MCF 10A (cell line): ENCODE results near the gene TAF4. TPM values are rescaled to one million over a fixed set of nuclear protein-coding genes. Genes with fewer than 3 reads are reported as not detected.
A peak's percentile ranks its signal among the peaks of the same experiment; 100 is the strongest.

ENCODE experiments used
- BruUV-seq: library from RNA; stranded (reverse); fragments of 400-500 nt; replicated peaks from 2 replicates; lab custom pipeline; 2021; lab: Mats Ljungman, UMichigan
- CTCF ChIA-PET: fragments of 300-600 bp; sonication (Branson Sonifier 250); formaldehyde crosslinking; extraction: SDS; loops from one replicate; lab custom pipeline; 2021; ENCODE audit warnings: antibody characterized with exemption, inconsistent platforms; lab: Yijun Ruan, JAX
- POLR2A ChIA-PET: fragments of 300-600, 350-650 bp; sonication (Branson Sonifier 250); formaldehyde crosslinking; extraction: SDS; loops from one replicate; lab custom pipeline; 2020; ENCODE audit warnings: antibody characterized with exemption, inconsistent platforms; lab: Yijun Ruan, JAX
- DNase-seq: peaks from one replicate; pipeline ENCODE4 v3.0.0-alpha.2; 2018; ENCODE audit not compliant: unreplicated experiment
- H3K27ac Mint-ChIP-seq: one replicate; pipeline ENCODE4 v1.8.0; 2022; ENCODE audit warnings: mild to moderate bottlenecking, low read depth, mixed read lengths; ENCODE audit not compliant: unreplicated experiment
- H3K27me3 Mint-ChIP-seq: one replicate; pipeline ENCODE4 v1.8.0; 2022; ENCODE audit warnings: mixed read lengths; ENCODE audit not compliant: insufficient read depth, unreplicated experiment
- H3K36me3 Mint-ChIP-seq: one replicate; pipeline ENCODE4 v1.8.0; 2022; ENCODE audit warnings: mild to moderate bottlenecking, moderate library complexity, mixed read lengths; ENCODE audit not compliant: insufficient read depth, unreplicated experiment
- H3K4me1 Mint-ChIP-seq: one replicate; pipeline ENCODE4 v1.8.0; 2022; ENCODE audit warnings: mixed read lengths; ENCODE audit not compliant: insufficient read depth, unreplicated experiment
- H3K4me3 Mint-ChIP-seq: one replicate; pipeline ENCODE4 v1.8.0; 2022; ENCODE audit warnings: mild to moderate bottlenecking, moderate library complexity, mixed read lengths; ENCODE audit not compliant: unreplicated experiment
- H3K9me3 Mint-ChIP-seq: one replicate; pipeline ENCODE4 v1.8.0; 2022; ENCODE audit warnings: mixed read lengths; ENCODE audit not compliant: unreplicated experiment
- intact Hi-C: fragments of 100-400 bp; cut with micrococcal nuclease; formaldehyde crosslinking; loops from 2 replicates; pipeline ENCODE4 v1.14.1; 2022
- total RNA-seq: library from RNA; stranded (reverse); gene quantifications from 2 replicates; pipeline ENCODE4 v1.2.3, GENCODE V29; 2022
- TF ChIP-seq, protein P1 (sequence below): fragments of 200-600 bp; IDR thresholded peaks from one replicate; pipeline ENCODE4 v1.8.0; 2022; ENCODE audit warnings: antibody characterized with exemption, mild to moderate bottlenecking; ENCODE audit not compliant: unreplicated experiment

The TAF4 gene
- total RNA-seq, 1 experiment from 2014 or later, result 15.9 TPM

DNA sequence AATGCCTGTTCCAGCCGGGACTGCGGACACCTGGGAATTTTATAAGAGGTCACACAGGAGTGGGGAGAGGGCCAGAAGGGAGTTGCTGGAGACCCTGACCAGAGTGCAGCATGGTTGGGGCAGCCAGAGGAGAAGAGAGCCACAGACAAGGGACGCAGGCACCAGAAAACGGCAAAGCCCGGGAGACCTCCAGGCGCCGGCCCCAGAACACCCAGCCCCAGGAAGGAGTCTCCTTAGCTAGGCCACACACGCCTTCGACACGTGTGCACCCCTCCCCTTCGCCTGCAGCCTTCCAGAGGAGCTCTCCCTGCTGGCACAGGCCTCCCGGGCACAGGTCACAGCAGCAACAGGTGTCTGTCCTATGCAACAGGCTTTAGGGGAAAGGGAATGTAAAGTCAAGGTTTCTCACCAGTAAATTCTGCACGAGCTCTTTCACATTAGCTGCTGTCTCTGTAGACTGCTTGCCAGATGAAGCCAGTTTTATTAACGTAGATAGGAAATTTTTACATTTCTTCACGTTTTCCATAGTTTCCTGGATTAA is 57.0 kb downstream of the TAF4 start:
- Mint-ChIP-seq H3K9me3 (no peaks in the 10 kb centered on the region), H3K4me1 (peaks cover 7% of the 10 kb centered on the region), H3K27ac (no peak overlapping the region), H3K4me3 (no peak overlapping the region), H3K27me3 (no peaks in the 10 kb centered on the region), H3K36me3 (peaks cover 66% of the 10 kb centered on the region)
- DNase-seq, result no peak
- ChIA-PET POLR2A (no interaction called here), CTCF (interaction anchor here (1.5 kb wide), 1 partner anchor 56 kb away, joined by 3 read pairs; no protein-coding TSS in a partner anchor)
- no TSS peak for BruUV-seq
- intact Hi-C loops, result no loop called here
- TF ChIP-seq, protein P1, sequence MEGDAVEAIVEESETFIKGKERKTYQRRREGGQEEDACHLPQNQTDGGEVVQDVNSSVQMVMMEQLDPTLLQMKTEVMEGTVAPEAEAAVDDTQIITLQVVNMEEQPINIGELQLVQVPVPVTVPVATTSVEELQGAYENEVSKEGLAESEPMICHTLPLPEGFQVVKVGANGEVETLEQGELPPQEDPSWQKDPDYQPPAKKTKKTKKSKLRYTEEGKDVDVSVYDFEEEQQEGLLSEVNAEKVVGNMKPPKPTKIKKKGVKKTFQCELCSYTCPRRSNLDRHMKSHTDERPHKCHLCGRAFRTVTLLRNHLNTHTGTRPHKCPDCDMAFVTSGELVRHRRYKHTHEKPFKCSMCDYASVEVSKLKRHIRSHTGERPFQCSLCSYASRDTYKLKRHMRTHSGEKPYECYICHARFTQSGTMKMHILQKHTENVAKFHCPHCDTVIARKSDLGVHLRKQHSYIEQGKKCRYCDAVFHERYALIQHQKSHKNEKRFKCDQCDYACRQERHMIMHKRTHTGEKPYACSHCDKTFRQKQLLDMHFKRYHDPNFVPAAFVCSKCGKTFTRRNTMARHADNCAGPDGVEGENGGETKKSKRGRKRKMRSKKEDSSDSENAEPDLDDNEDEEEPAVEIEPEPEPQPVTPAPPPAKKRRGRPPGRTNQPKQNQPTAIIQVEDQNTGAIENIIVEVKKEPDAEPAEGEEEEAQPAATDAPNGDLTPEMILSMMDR, result no peak

DNA sequence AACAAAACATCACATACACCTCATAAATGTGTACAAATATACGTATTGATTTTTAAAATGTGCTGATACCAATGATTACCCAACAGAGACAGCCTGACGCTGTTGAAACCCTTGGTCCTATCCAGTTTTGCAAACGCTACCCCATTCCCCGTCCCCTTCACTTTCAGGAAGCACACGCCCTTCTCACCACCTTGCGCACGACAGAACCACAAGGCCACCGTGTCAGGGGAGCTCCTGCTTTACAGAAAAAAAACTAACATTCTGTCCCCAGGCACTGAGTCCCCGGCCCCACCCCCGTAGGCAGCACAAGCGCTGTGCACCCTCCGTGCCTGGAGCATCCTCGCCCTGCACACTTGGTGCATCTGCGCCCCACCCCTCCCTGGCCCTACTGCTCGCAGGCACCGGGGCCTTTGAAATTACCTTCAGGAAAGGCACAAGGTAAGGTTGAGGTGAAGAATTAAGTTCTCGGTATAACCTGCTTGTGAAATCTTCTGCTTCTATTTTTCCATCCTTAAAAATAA is 58.5 kb downstream of the TAF4 start:
- Mint-ChIP-seq H3K4me1 (peaks cover 7% of the 10 kb centered on the region), H3K9me3 (no peaks in the 10 kb centered on the region), H3K27me3 (no peaks in the 10 kb centered on the region), H3K36me3 (peaks cover 64% of the 10 kb centered on the region), H3K27ac (no peak overlapping the region), H3K4me3 (no peak overlapping the region)
- no peak for DNase-seq
- ChIA-PET CTCF (no interaction called here), POLR2A (no interaction called here)
- TF ChIP-seq, protein P1, result no peak
- no TSS peak for BruUV-seq
- intact Hi-C loops, result no loop called here

DNA sequence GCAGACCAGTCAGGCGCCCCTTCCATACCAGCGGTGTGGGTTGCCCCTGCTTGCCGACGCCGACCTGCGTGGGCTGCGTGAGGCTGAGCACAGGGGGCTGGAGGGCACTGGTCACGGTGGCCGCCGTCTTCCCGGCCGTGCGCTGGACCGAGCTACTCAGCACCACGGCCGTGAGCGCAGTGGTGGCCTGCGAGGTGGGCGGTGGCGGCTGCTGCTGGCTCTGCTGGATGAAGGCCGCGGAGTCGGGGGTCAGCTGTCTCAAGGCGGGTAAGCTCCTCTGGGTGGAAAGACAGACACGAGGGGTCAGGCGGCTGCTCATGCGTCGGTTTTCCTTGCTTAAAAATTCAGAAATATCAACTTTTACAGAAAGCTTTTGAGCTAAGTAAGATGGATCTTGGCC is 59.2 kb downstream of the TAF4 start:
- CTCF ChIA-PET, result interaction anchor here (0.6 to 0.7 kb wide), 3 partner anchors 11 to 486 kb away, joined by 3 read pairs; no protein-coding TSS in a partner anchor
- Mint-ChIP-seq H3K36me3 (peaks cover 68% of the 10 kb centered on the region), H3K27me3 (no peaks in the 10 kb centered on the region), H3K4me3 (no peak overlapping the region), H3K4me1 (peaks cover 6% of the 10 kb centered on the region), H3K9me3 (no peaks in the 10 kb centered on the region), H3K27ac (peak overlapping the region; percentile 69)
- POLR2A ChIA-PET, result interaction anchor here (0.6 kb wide), 1 partner anchor 57 kb away, joined by 3 read pairs; no protein-coding TSS in a partner anchor
- TF ChIP-seq, protein P1, result no peak
- intact Hi-C loops, result no loop called here
- no TSS peak for BruUV-seq
- no peak for DNase-seq

DNA sequence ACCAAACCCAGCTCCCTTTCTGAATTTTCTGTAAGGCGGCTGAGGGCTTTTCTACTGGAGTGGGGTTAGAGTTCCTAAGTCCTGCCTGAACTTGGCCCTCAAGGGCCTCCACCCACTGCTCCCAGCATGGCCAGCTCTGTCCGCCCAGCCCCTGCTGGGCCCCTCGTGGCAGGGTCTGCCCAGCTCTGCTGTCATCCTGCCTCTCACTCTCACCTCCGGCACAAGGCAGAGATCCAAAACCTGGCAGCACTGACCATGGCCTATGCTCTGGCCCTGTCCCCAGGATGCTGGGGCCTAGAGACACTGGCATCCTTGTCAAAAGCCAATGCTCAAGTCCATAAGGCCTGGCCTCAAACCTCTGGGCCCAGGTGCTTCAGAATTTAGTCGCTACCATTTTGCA is 61.1 kb downstream of the TAF4 start:
- H3K36me3 Mint-ChIP-seq, result peaks cover 69% of the 10 kb centered on the region
- no peak for DNase-seq
- no peak overlapping the region for H3K27ac Mint-ChIP-seq
- POLR2A ChIA-PET, result interaction anchor here (0.6 to 1.1 kb wide), 2 partner anchors 11 to 117 kb away, joined by 3 read pairs; no protein-coding TSS in a partner anchor
- CTCF ChIA-PET, result no interaction called here
- TF ChIP-seq, protein P1, result no peak
- no peaks in the 10 kb centered on the region for H3K4me1 Mint-ChIP-seq
- no peak overlapping the region for H3K4me3 Mint-ChIP-seq
- no TSS peak for BruUV-seq
- intact Hi-C loops, result no loop called here
- no peaks in the 10 kb centered on the region for H3K9me3 Mint-ChIP-seq
- H3K27me3 Mint-ChIP-seq, result no peaks in the 10 kb centered on the region
